Caco-2 (cell line): Measurements from ENCODE around the gene ZNF532. TPM values are rescaled to one million over a fixed set of nuclear protein-coding genes. Genes with fewer than 3 reads are reported as not detected.
"Not testable (repeated sequence)": the region's sequence is repeated elsewhere in the genome, so short reads cannot be mapped to it uniquely, and the experiment has no call there.

Source experiments
- BruUV-seq: library from RNA; stranded (reverse); fragments of 400-500 nt; replicated peaks from 2 replicates; lab custom pipeline; 2021; lab: Mats Ljungman, UMichigan
- CTCF ChIA-PET: fragments of 300-600 bp; sonication (Branson Sonifier 250); formaldehyde crosslinking; loops from one replicate; lab custom pipeline; 2022; ENCODE audit warnings: antibody characterized with exemption; lab: Charles Lee
- POLR2A ChIA-PET: fragments of 300-600 bp; sonication (Branson Sonifier 250); formaldehyde crosslinking; loops from one replicate; lab custom pipeline; 2022; ENCODE audit warnings: antibody characterized with exemption; lab: Charles Lee
- DNase-seq, 2 experiments: peaks; one replicate each; pipeline versions ENCODE4 v3.0.0 to v3.0.0-alpha.2; 2020 to 2022
- H3K27me3 ChIP-seq: replicated peaks from 2 replicates; pipeline ENCODE4 v1.6.0; 2011; ENCODE audit warnings: low read length; ENCODE audit not compliant: control insufficient read depth, insufficient read depth
- H3K36me3 ChIP-seq: 2 replicates; pipeline ENCODE4 v1.5.1; 2011; ENCODE audit warnings: low read length; ENCODE audit not compliant: control insufficient read depth, insufficient read depth
- H3K4me1 ChIP-seq: fragments of 250-450 bp; sonication (Bioruptor Pico); 2 replicates; pipeline ENCODE4 v1.5.1; 2020; ENCODE audit warnings: mild to moderate bottlenecking
- H3K4me3 ChIP-seq: 2 replicates; pipeline ENCODE4 v1.5.1; 2011; ENCODE audit warnings: low read depth, mild to moderate bottlenecking, control low read depth, low read length
- H3K9me3 ChIP-seq: fragments of 250-450 bp; sonication (Bioruptor Pico); 2 replicates; pipeline ENCODE4 v1.5.1; 2020; ENCODE audit warnings: mild to moderate bottlenecking, moderate library complexity
- H3K27ac Mint-ChIP-seq: one replicate; pipeline ENCODE4 v1.8.0; 2022; ENCODE audit warnings: mixed read lengths; ENCODE audit not compliant: unreplicated experiment
- H3K27me3 Mint-ChIP-seq: one replicate; pipeline ENCODE4 v1.8.0; 2022; ENCODE audit warnings: mixed read lengths; ENCODE audit not compliant: insufficient read depth, unreplicated experiment
- H3K36me3 Mint-ChIP-seq: one replicate; pipeline ENCODE4 v1.8.0; 2022; ENCODE audit warnings: mild to moderate bottlenecking, mixed read lengths; ENCODE audit not compliant: insufficient read depth, unreplicated experiment
- H3K4me1 Mint-ChIP-seq: one replicate; pipeline ENCODE4 v1.8.0; 2022; ENCODE audit warnings: low read depth, mixed read lengths; ENCODE audit not compliant: unreplicated experiment
- H3K4me3 Mint-ChIP-seq: one replicate; pipeline ENCODE4 v1.8.0; 2022; ENCODE audit warnings: mild to moderate bottlenecking, moderate library complexity, mixed read lengths; ENCODE audit not compliant: unreplicated experiment
- H3K9me3 Mint-ChIP-seq: one replicate; pipeline ENCODE4 v1.8.0; 2022; ENCODE audit warnings: mixed read lengths; ENCODE audit not compliant: unreplicated experiment
- intact Hi-C: fragments of 100-400 bp; cut with micrococcal nuclease; formaldehyde crosslinking; loops from one replicate; pipeline ENCODE4 v1.10.0; 2022; ENCODE audit not compliant: unreplicated experiment
- total RNA-seq: library from RNA; stranded (reverse); gene quantifications from 2 replicates; pipeline ENCODE4 v1.2.3, GENCODE V29; 2022
- TF ChIP-seq, protein P1 (sequence below), 2 experiments: fragments of 200-600 bp in 1 of 2; IDR thresholded peaks; 1 replicate in 1 of 2; 2 replicates in 1 of 2; pipeline versions ENCODE4 v1.5.1 to v1.8.0; 2011 to 2022; ENCODE audit warnings: antibody characterized with exemption in 1 of 2, control low read depth in 1 of 2, inconsistent platforms in 1 of 2, low read depth in 1 of 2, low read length in 1 of 2, mild to moderate bottlenecking in 1 of 2, moderate library complexity in 1 of 2; ENCODE audit not compliant: insufficient read depth in 1 of 2, severe bottlenecking in 1 of 2, unreplicated experiment in 1 of 2

ZNF532 gene
- total RNA-seq, 1 experiment from 2014 or later = 32.7 TPM

DNA sequence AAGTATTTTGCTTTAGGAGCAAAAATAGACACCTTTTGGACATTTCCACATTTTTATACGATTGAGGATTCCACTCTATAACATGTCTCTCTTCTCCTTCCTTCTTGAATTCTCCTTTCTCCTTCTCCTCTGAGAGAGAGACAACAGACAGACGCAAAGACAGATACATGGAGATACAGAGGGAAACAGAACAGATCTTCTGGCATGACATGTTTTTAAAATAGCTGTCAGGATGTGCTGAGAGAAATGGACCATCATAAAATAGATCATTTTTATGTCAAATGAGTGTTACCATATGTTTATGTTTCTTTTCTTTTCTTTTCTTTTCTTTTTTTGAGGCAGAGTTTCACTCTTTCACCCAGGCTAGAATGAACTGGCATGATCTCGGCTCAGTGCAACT, 44.4 kb upstream of the ZNF532 start:
- Histone ChIP-seq H3K4me1 (no peaks in the 10 kb centered on the region), H3K4me3 (no peak overlapping the region), H3K36me3 (no peaks in the 10 kb centered on the region), H3K9me3 (no peaks in the 10 kb centered on the region), H3K27me3 (no peaks in the 10 kb centered on the region)
- Mint-ChIP-seq H3K4me3 (no peak overlapping the region), H3K4me1 (no peaks in the 10 kb centered on the region), H3K27ac (no peak overlapping the region), H3K9me3 (no peaks in the 10 kb centered on the region), H3K36me3 (no peaks in the 10 kb centered on the region), H3K27me3 (no peaks in the 10 kb centered on the region)
- intact Hi-C loops = no loop called here
- no TSS peak for BruUV-seq
- ChIA-PET CTCF (no interaction called here), POLR2A (no interaction called here)
- TF ChIP-seq, protein P1, sequence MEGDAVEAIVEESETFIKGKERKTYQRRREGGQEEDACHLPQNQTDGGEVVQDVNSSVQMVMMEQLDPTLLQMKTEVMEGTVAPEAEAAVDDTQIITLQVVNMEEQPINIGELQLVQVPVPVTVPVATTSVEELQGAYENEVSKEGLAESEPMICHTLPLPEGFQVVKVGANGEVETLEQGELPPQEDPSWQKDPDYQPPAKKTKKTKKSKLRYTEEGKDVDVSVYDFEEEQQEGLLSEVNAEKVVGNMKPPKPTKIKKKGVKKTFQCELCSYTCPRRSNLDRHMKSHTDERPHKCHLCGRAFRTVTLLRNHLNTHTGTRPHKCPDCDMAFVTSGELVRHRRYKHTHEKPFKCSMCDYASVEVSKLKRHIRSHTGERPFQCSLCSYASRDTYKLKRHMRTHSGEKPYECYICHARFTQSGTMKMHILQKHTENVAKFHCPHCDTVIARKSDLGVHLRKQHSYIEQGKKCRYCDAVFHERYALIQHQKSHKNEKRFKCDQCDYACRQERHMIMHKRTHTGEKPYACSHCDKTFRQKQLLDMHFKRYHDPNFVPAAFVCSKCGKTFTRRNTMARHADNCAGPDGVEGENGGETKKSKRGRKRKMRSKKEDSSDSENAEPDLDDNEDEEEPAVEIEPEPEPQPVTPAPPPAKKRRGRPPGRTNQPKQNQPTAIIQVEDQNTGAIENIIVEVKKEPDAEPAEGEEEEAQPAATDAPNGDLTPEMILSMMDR (IDR thresholded peaks at IDR 0.05; ENCODE audit: insufficient read depth in 1 of 2, low read depth in 1 of 2, low read length in 1 of 2, severe bottlenecking in 1 of 2, unreplicated experiment in 1 of 2) = no peak
- DNase-seq = no peak

DNA sequence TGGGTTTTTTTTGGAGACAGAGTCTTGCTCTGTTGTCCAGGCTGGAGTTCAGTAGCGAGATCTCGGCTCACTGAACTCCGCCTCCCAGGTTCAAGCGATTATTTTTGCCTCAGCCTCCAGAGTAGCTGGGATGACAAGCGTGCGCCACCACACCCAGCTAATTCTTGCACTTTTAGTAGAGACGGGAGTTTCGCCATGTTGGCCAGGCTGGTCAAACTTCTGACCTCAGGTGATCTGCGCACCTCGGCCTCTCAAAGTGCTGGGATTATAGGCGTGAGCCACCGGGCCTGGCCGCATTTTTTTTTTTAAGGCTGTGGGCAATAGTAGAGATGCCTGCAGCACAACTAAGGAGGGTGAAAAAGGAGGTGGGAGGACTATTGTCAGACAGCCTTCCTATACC, 41.7 kb upstream of the ZNF532 start:
- Histone ChIP-seq H3K9me3 (no peaks in the 10 kb centered on the region), H3K4me1 (no peaks in the 10 kb centered on the region), H3K4me3 (no peak overlapping the region), H3K36me3 (no peaks in the 10 kb centered on the region), H3K27me3 (no peaks in the 10 kb centered on the region)
- H3K9me3 Mint-ChIP-seq = no peaks in the 10 kb centered on the region
- no peak overlapping the region for H3K4me3 Mint-ChIP-seq
- no peak for DNase-seq
- ChIA-PET CTCF (no interaction called here), POLR2A (no interaction called here)
- no peaks in the 10 kb centered on the region for H3K27me3 Mint-ChIP-seq
- BruUV-seq = no TSS peak
- intact Hi-C loops = no loop called here
- H3K36me3 Mint-ChIP-seq = no peaks in the 10 kb centered on the region
- H3K4me1 Mint-ChIP-seq = no peaks in the 10 kb centered on the region
- no peak overlapping the region for H3K27ac Mint-ChIP-seq
- TF ChIP-seq, protein P1 (IDR thresholded peaks at IDR 0.05; ENCODE audit: insufficient read depth in 1 of 2, low read depth in 1 of 2, low read length in 1 of 2, severe bottlenecking in 1 of 2, unreplicated experiment in 1 of 2) = no peak

DNA sequence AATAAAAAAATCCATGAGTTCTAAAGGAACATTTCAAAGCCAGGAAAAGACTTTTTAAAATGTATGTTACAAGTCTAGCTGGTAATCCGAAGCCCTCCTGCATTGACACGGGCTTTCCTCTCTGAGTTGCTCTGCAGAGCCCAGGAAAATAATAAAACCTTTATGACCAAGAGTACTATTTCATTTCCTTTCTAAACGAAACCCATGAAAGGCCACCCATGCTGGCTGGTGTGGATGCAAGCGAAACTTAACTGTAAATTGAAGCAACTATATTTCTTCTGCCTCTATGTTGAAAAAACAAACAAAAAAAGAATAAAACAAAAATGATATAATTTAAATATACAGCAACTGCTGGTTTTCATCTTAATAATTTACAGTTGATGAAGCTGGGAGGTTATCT, 41.3 kb upstream of the ZNF532 start:
- H3K36me3 Mint-ChIP-seq = no peaks in the 10 kb centered on the region
- no TSS peak for BruUV-seq
- H3K9me3 ChIP-seq = no peaks in the 10 kb centered on the region
- no peak overlapping the region for H3K4me3 Mint-ChIP-seq
- no peaks in the 10 kb centered on the region for H3K36me3 ChIP-seq
- intact Hi-C loops = no loop called here
- no peaks in the 10 kb centered on the region for H3K9me3 Mint-ChIP-seq
- H3K27me3 Mint-ChIP-seq = no peaks in the 10 kb centered on the region
- no peaks in the 10 kb centered on the region for H3K27me3 ChIP-seq
- DNase-seq = no peak
- TF ChIP-seq, protein P1 (IDR thresholded peaks at IDR 0.05; ENCODE audit: insufficient read depth in 1 of 2, low read depth in 1 of 2, low read length in 1 of 2, severe bottlenecking in 1 of 2, unreplicated experiment in 1 of 2) = no peak
- no peak overlapping the region for H3K27ac Mint-ChIP-seq
- H3K4me3 ChIP-seq = no peak overlapping the region
- POLR2A ChIA-PET = no interaction called here
- CTCF ChIA-PET = no interaction called here
- no peaks in the 10 kb centered on the region for H3K4me1 ChIP-seq
- no peaks in the 10 kb centered on the region for H3K4me1 Mint-ChIP-seq

DNA sequence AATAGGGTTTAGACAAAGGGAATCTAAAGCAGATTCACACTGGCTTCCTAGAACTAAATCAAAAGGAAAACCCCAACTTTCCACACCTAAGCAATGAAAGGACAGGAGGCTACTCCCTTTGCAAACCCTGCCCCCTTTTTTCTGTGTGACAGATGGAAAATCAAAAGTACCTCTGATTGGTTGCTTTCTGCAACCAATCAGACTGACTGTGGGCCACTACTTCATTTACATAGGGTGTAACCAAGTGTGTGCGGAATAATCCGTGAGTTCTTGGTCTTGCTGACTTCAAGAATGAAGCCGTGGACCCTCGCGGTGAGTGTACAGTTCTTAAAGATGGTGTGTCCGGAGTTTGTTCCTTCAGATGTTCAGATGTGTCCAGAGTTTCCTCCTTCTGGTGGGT, 37.8 kb upstream of the ZNF532 start:
- H3K27me3 Mint-ChIP-seq, H3K36me3 Mint-ChIP-seq, CTCF ChIA-PET, H3K9me3 Mint-ChIP-seq, POLR2A ChIA-PET, H3K27me3 ChIP-seq, H3K4me1 ChIP-seq, DNase-seq, H3K27ac Mint-ChIP-seq, intact Hi-C loops, H3K9me3 ChIP-seq, H3K4me1 Mint-ChIP-seq, H3K36me3 ChIP-seq, H3K4me3 Mint-ChIP-seq, BruUV-seq, H3K4me3 ChIP-seq: not testable (repeated sequence)
